SIG-M5 (cell line): Measurements from ENCODE around the gene CTNNBIP1.

Experiments used
- DNase-seq: peaks from one replicate; lab custom pipeline; 2025; lab: John Stamatoyannopoulos, UW

CTNNBIP1 gene

DNA sequence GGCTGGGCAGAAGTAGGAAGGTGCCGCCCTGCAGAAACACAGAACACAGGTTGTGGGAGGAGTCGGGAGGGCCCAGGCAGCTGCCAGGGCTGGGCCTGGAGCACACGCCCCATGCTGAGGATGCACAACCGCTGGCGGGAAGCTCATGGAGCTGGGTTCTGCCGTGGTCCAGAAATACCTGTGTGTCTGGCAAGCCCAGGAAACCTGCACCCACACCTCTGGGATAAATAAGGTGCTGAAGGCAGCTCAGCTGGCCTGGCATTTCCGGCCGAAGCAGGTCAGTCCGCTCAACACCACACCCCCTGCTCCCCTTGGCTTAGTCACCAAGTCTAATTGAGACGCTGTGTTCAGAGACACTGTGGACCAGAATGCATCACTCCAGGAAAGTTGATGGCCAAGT lies 32.1 kb downstream of the CTNNBIP1 start:
- DNase-seq = no peak

GRCh38 chr1:9875636-9876000 lies 34.5 kb downstream of the CTNNBIP1 start:
- no peak for DNase-seq

DNA sequence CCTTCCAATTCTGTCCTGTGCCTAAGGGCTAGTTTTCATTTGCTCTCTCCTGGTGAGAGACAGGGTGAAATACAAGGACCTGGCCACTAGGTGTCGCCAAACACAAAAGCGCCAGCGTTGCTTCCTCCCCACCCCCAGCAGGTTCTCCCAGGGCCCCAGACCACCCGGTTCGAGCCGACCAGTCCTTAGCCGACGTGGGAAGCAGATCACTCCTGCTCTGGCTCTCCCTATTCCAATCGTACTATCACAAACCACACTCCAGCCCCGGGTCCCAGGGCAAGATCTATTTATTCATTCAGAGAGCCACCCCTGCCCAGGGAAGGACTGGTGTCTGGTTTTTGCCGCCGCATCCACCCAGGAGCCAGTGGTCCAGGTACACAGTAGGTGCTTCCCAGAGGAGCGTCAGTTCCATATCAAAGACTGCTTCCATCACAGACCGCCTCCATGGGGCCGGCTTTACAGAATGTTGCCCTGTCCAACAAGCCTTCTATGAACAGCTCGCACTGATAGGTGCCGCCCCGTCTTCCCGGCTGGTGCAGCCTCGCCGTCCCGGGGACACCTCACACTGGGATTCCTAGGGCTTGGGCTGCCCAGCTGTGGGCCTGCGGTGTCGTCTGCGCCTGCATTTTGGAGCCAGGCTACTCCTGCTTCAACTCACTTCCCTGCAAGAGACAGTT lies 35.0 kb downstream of the CTNNBIP1 start:
- DNase-seq = no peak

DNA sequence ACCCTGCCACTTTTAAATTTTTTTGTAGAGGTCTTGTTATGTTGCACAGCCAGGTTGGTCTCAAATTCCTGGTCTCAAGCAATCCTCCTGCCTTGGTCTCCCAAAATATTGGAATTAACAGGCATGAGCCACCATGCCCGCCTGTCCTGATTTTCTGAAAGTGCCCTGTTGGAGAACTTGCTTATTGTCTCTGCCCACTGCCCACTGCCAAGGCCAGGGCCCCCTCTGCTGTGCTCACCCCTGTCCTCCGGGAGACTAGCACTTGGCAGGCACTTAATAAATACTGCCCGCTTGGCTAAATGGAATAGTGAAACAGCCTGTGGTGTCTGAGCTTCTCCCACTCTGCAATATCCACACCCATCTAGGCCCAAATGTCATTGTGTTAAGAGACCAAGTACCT lies 35.7 kb downstream of the CTNNBIP1 start:
- DNase-seq = no peak

- DNase-seq = no peak
Measured at GRCh38 chr1:9873992-9874391, 36.1 kb downstream of the CTNNBIP1 start.

DNA sequence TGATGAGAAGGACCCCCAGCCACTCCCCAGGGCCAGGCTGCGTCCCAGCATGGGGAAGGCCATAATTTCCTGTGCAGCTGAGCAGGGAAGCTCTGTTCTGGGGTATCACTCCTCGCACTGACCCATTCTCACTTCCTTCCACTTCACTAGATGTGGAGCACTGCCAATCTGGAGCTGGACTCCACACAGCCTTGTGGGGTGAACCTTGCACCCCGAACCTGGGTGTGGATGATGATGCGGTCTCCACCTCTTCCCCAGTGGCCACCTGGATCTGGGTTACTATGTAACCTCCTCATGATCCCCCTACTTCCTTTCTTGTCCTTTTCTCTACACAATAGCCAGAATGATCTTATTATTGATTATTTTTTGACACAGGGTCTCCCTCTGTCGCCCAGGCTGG lies 36.7 kb downstream of the CTNNBIP1 start:
- DNase-seq = no peak

GRCh38 chr1:9872430-9873165 lies 37.5 kb downstream of the CTNNBIP1 start:
- no peak for DNase-seq

DNA sequence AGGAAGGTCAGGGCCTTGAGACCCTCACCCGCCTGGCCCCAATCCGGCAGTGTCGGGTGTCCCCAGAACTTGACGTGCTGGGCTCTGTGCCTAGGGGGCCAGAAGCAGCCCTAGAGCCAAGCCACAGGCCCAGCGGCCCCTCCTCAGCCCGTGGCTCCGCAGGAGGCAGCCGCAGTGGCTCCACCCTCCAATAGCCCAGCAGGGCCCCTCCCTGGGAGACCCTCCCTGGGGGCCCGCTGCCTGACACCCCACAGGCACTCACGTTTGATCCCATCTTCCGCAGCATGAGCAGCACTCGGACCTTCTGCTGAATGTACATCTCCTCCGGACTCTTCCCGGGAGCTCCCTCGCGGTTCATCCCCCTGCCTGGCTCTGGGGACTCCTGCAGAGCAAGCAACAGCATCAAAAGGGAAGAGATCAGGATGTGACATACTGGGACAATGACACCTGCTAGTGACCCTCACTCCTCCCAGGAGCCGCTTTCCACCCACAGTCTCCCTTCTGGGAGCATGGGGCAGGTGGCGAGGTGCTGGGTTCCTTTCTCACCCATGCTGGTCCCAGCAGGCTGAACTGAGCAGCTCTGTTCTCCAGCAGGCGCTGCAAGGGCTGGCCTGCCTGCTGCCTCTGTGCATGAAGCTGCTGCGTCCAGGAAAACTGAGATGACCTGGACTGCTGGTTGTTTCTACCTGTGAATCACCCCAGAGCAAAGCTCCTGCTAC lies 38.2 kb downstream of the CTNNBIP1 start:
- no peak for DNase-seq

- DNase-seq = no peak
Measured at GRCh38 chr1:9871021-9871420, 39.0 kb downstream of the CTNNBIP1 start.

- no peak for DNase-seq
Measured at GRCh38 chr1:9870572-9870971, 39.5 kb downstream of the CTNNBIP1 start.

DNA sequence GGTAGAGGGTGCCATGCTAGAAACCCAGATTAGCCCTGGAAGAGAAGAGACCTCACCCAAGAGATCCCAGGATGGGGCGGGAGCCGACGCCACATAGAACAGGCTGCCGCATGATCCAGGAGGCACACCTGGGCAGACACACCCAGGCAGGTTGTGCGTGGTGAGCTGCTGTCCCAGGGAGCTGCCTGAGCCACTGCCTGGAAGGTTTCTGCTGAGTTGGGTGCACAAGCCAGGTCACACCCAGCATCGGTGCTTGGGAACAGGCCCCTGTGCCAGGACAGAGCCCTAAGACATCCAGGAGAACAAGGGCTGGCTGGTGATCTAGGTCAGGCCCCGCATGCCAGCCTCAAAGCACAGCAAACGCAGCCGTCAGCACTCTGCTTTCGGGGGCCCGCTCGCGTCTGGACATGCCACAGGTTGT lies 40.2 kb downstream of the CTNNBIP1 start:
- no peak for DNase-seq

DNA sequence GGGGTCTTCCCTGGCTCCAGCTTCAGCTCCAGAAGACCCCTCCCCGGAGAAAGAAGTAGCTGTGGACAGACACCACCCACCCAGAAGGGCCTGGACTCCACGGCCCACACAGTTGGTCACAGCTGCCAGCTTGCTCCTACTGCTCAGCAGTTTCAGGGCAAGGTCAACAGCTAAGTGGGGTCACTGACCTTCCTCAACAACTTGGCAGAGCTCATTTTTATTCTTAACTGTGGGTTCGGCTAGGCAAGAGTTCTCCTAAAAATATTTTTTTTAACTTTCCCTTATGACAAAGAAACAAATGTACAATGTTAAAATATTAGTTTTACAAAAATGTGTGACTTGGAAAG lies 41.9 kb downstream of the CTNNBIP1 start:
- no peak for DNase-seq

DNA sequence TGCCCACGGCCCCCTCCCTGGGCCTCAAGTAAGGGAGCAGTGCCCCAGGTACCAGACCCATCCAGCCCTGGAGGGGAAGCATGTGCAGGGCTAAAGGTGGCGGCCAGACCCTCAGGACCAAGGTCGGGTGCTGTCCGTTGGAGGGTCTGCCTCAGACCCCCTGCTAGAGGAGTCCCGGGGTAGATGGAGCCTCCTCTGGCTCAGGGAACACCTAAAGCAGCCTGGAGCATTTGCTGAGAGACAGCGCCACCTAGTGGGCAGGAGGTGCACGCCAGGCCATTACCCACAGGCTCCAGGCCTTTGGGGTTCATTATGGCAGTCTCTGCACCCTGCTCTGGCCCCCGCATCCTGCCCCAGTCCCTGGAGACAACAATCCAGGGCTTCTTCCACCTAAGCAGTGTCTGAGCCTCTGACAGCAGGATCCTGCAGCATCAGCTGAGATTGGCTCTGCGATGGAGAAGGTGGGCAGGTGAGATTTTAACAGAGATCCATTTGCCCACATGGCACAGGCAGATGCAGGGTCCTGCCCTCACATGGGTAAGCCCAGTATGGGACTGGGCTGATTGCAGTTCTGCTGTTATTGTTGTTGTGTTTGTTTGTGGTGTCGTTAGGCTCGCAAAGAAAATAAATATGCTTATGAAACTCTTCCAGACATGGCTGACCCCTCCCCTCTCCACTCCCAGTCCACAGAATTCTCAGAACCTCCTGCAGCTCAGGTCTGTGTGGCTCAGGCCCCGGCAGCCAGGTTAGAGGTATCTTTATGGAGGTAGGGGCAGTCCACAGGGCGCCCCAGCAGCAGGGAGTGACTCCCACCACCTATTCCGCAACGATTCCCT lies 42.4 kb downstream of the CTNNBIP1 start:
- no peak for DNase-seq

- no peak for DNase-seq
Measured at GRCh38 chr1:9866836-9867235, 43.2 kb downstream of the CTNNBIP1 start.

DNA sequence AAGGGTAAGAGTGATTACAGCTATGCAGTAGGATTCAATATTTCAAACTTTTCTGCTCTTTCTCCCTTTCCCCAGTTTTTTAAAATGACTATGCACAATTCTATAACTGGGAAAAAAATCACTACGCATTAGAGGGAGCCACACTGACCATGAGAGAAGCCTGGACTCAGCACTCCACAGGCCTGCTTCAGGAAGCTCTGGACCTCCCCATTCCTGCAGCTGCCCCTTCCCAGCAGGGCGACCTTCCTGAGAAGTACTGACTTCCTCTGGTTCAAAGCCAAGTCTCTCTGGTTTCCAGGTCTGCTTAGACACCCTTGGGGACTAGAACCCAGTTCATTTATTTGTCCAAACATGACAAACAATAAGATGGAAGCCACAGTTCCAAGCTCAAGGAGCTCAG lies 44.3 kb downstream of the CTNNBIP1 start:
- DNase-seq = no peak

DNA sequence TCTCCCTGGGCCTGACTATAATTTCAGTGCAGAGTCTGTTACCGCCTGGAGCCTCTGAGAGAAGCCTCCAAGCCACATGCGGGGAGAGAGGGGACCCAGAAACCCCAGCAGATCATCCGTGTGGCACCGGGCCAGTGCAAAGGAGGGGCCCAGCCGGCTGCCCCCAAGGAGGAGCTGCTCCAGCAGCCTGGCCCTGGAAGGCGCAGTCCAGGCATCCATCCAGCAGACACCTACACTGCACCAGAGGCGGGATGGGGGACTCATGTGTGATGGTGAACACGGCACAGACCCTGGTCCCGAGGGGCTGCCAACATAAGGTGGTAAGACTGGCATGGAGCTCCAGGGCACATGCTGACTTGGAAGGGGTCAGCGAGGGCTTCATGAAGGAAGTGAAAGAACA lies 46.7 kb downstream of the CTNNBIP1 start:
- DNase-seq = no peak

DNA sequence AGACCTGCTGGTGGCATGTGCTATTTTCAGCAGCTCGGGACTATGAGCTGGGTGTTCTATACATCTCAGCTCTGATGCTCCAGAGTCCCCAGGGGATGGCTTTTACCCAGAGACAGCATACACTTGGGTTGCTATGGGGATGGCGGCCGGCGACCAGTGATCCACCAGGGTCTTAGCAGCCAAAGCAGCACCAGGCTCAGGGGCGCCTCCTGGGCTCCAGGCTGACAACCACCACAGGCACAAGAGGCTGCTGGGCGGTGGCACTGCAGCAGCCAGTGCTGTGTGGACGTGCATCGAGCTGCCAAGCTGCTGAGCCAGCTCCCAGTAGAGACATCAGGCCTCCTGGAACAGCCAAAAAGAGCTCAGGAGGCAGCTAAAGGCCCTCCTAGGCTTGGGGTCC lies 48.7 kb downstream of the CTNNBIP1 start:
- no peak for DNase-seq

GRCh38 chr1:9860887-9861286 lies 49.2 kb downstream of the CTNNBIP1 start:
- no peak for DNase-seq

GRCh38 chr1:9859281-9860014 lies 50.6 kb downstream of the CTNNBIP1 start:
- no peak for DNase-seq

GRCh38 chr1:9858293-9859035 lies 51.6 kb downstream of the CTNNBIP1 start:
- DNase-seq = no peak

GRCh38 chr1:9855186-9855585 lies 54.9 kb downstream of the CTNNBIP1 start:
- no peak for DNase-seq
